ENCODE results near the gene CLEC2L. TPM values are rescaled to one million over a fixed set of nuclear protein-coding genes. Genes with fewer than 3 reads are reported as not detected.

The CLEC2L gene
- polyA plus RNA-seq, 4 donors: 0.85 to 3.0 (median 1.9) TPM

- DNase-seq (ENCODE audit: low read depth in 4 of 4, low spot score in 3 of 4): no peak
These were observed 671 bp upstream of the CLEC2L start for GRCh38 chr7:139522830-139523198.

- no peak for DNase-seq (ENCODE audit: low read depth in 4 of 4, low spot score in 3 of 4)
These were observed 707 bp downstream of the CLEC2L start for GRCh38 chr7:139523968-139524815.

GRCh38 chr7:139525239-139525638, 1.8 kb downstream of the CLEC2L start:
- no peak for DNase-seq (ENCODE audit: low read depth in 4 of 4, low spot score in 3 of 4)

- no peak for DNase-seq (ENCODE audit: low read depth in 4 of 4, low spot score in 3 of 4)
These were observed 2.3 kb downstream of the CLEC2L start for GRCh38 chr7:139525750-139526149.

- no peak for DNase-seq (ENCODE audit: low read depth in 4 of 4, low spot score in 3 of 4)
These were observed 3.4 kb downstream of the CLEC2L start for GRCh38 chr7:139526578-139527544.

GRCh38 chr7:139531094-139531493, 7.6 kb downstream of the CLEC2L start:
- DNase-seq (ENCODE audit: low read depth in 4 of 4, low spot score in 3 of 4): no peak

GRCh38 chr7:139532636-139533155, 9.2 kb downstream of the CLEC2L start:
- no peak for DNase-seq (ENCODE audit: low read depth in 4 of 4, low spot score in 3 of 4)

- no peak for DNase-seq (ENCODE audit: low read depth in 4 of 4, low spot score in 3 of 4)
These were observed 10.6 kb downstream of the CLEC2L start for GRCh38 chr7:139534096-139534495.

- no peak for DNase-seq (ENCODE audit: low read depth in 4 of 4, low spot score in 3 of 4)
These were observed 11.6 kb downstream of the CLEC2L start for GRCh38 chr7:139534966-139535651.

GRCh38 chr7:139536152-139536551, 12.7 kb downstream of the CLEC2L start:
- no peak for DNase-seq (ENCODE audit: low read depth in 4 of 4, low spot score in 3 of 4)

GRCh38 chr7:139538881-139539635, 15.6 kb downstream of the CLEC2L start:
- DNase-seq (ENCODE audit: low read depth in 4 of 4, low spot score in 3 of 4): no peak

- DNase-seq (ENCODE audit: low read depth in 4 of 4, low spot score in 3 of 4): no peak
These were observed 16.7 kb downstream of the CLEC2L start for GRCh38 chr7:139540203-139540602.

GRCh38 chr7:139541600-139542307, 18.3 kb downstream of the CLEC2L start:
- no peak for DNase-seq (ENCODE audit: low read depth in 4 of 4, low spot score in 3 of 4)

GRCh38 chr7:139542308-139543151, 19.0 kb downstream of the CLEC2L start:
- no peak for DNase-seq (ENCODE audit: low read depth in 4 of 4, low spot score in 3 of 4)

- DNase-seq (ENCODE audit: low read depth in 4 of 4, low spot score in 3 of 4): no peak
These were observed 20.5 kb downstream of the CLEC2L start for GRCh38 chr7:139543801-139544603.

- no peak for DNase-seq (ENCODE audit: low read depth in 4 of 4, low spot score in 3 of 4)
These were observed 21.2 kb downstream of the CLEC2L start for GRCh38 chr7:139544645-139545044.

GRCh38 chr7:139548302-139549028, 25.0 kb downstream of the CLEC2L start:
- no peak for DNase-seq (ENCODE audit: low read depth in 4 of 4, low spot score in 3 of 4)

Data from left renal pelvis (tissue), 4 donors.